A673 (cell line): ENCODE data around the gene C16orf82. TPM values are rescaled to one million over a fixed set of nuclear protein-coding genes. Genes with fewer than 3 reads are reported as not detected.
"Not testable (repeated sequence)": the region's sequence is repeated elsewhere in the genome, so short reads cannot be mapped to it uniquely, and the experiment has no call there.

Source experiments
- BruUV-seq: library from RNA; stranded (reverse); fragments of 400-500 nt; replicated peaks from 2 replicates; lab custom pipeline; 2021; lab: Mats Ljungman, UMichigan
- CTCF ChIA-PET: fragments of 300-600 bp; sonication (Branson Sonifier 250); formaldehyde crosslinking; loops from one replicate; lab custom pipeline; 2022; ENCODE audit warnings: antibody characterized with exemption; lab: Charles Lee
- POLR2A ChIA-PET: fragments of 300-600 bp; sonication (Branson Sonifier 250); formaldehyde crosslinking; loops from one replicate; lab custom pipeline; 2022; ENCODE audit warnings: antibody characterized with exemption; ENCODE audit not compliant: low non-redundant PET; lab: Charles Lee
- DNase-seq: peaks from one replicate; pipeline ENCODE4 v3.0.0-alpha.2; 2015; ENCODE audit warnings: low spot score
- H3K27ac ChIP-seq: fragments of 200-600 bp; sonication (generic); 2 replicates; pipeline ENCODE4 v1.5.1; 2016; ENCODE audit warnings: mixed run types, low read depth, mild to moderate bottlenecking, mixed read lengths, antibody characterized with exemption, low read length; ENCODE audit not compliant: poor library complexity, severe bottlenecking
- H3K27me3 ChIP-seq: fragments of 200-600 bp; sonication (generic); replicated peaks from 2 replicates; pipeline ENCODE4 v1.6.1; 2017; ENCODE audit warnings: mixed run types, low read depth, mild to moderate bottlenecking, mixed read lengths, antibody characterized with exemption, low read length; ENCODE audit not compliant: insufficient read depth, poor library complexity
- H3K36me3 ChIP-seq: fragments of 200-600 bp; sonication (generic); 2 replicates; pipeline ENCODE4 v1.6.1; 2016; ENCODE audit warnings: mixed run types, mild to moderate bottlenecking, mixed read lengths, antibody characterized with exemption, low read length; ENCODE audit not compliant: insufficient read depth, poor library complexity, severe bottlenecking
- H3K4me1 ChIP-seq: fragments of 200-600 bp; sonication (generic); 2 replicates; pipeline ENCODE4 v1.6.1; 2017; ENCODE audit warnings: mixed run types, mild to moderate bottlenecking, mixed read lengths, antibody characterized with exemption, low read length; ENCODE audit not compliant: insufficient read depth, poor library complexity, severe bottlenecking
- H3K4me3 ChIP-seq: fragments of 200-600 bp; sonication (generic); 2 replicates; pipeline ENCODE4 v1.5.1; 2016; ENCODE audit warnings: low read depth, mixed run types, mild to moderate bottlenecking, mixed read lengths, low read length; ENCODE audit not compliant: poor library complexity, severe bottlenecking
- H3K9me3 ChIP-seq: fragments of 200-600 bp; sonication (generic); 2 replicates; pipeline ENCODE4 v1.6.1; 2016; ENCODE audit warnings: mixed run types, low read depth, mild to moderate bottlenecking, mixed read lengths, antibody characterized with exemption, low read length; ENCODE audit not compliant: poor library complexity, severe bottlenecking
- CTCF ChIP-seq: fragments of 300-800, 200-600 bp; sonication (generic); conservative IDR thresholded peaks from 2 replicates; pipeline ENCODE4 v1.5.1; 2017; ENCODE audit warnings: low read depth, mild to moderate bottlenecking, antibody characterized with exemption, low read length, moderate library complexity, mixed read lengths
- EZH2 ChIP-seq: fragments of 200-600 bp; sonication (generic); IDR thresholded peaks from 2 replicates; pipeline ENCODE4 v1.6.1; 2017; ENCODE audit warnings: borderline replicate concordance, low read depth, mild to moderate bottlenecking, mixed read lengths, antibody characterized with exemption, low read length; ENCODE audit not compliant: poor library complexity, severe bottlenecking
- intact Hi-C: fragments of 100-400 bp; cut with micrococcal nuclease; formaldehyde crosslinking; loops from one replicate; pipeline ENCODE4 v1.10.0; 2022; ENCODE audit not compliant: unreplicated experiment
- total RNA-seq: library from RNA; stranded (reverse); gene quantifications from 2 replicates; pipeline ENCODE4 v1.2.3, GENCODE V29; 2021

C16orf82 gene
- total RNA-seq, 1 experiment from 2014 or later, result not detected

GRCh38 chr16:27083861-27084261 lies 17.1 kb downstream of the C16orf82 start:
- Histone ChIP-seq H3K27me3 (no peaks in the 10 kb centered on the region), H3K36me3 (no peaks in the 10 kb centered on the region), H3K4me3 (no peak overlapping the region), H3K27ac (no peak overlapping the region), H3K9me3 (no peaks in the 10 kb centered on the region), H3K4me1 (no peaks in the 10 kb centered on the region)
- TF ChIP-seq CTCF (no peak), EZH2 (no peak)
- intact Hi-C loops, result no loop called here
- BruUV-seq, result no TSS peak
- CTCF ChIA-PET, result no interaction called here
- POLR2A ChIA-PET, result no interaction called here
- no peak for DNase-seq

- ChIA-PET CTCF (no interaction called here), POLR2A (interaction anchor here (0.5 kb wide), 1 partner anchor 67 kb away, joined by 3 read pairs; no protein-coding TSS in a partner anchor)
- BruUV-seq, result no TSS peak
- H3K27ac ChIP-seq, result no peak overlapping the region
- no peak for TF ChIP-seq EZH2
- H3K9me3 ChIP-seq, result no peaks in the 10 kb centered on the region
- H3K4me3 ChIP-seq, result no peak overlapping the region
- peaks cover 3% of the 10 kb centered on the region for H3K27me3 ChIP-seq
- intact Hi-C loops, result no loop called here
- no peaks in the 10 kb centered on the region for H3K4me1 ChIP-seq
- H3K36me3 ChIP-seq, result no peaks in the 10 kb centered on the region
- no peak for DNase-seq
Observed at GRCh38 chr16:27084307-27085028, 17.7 kb downstream of the C16orf82 start.

- H3K4me3 ChIP-seq, result no peak overlapping the region
- no peak for TF ChIP-seq CTCF
- TF ChIP-seq EZH2, result no peak
- ChIA-PET POLR2A (interaction anchor here (0.5 kb wide), 1 partner anchor 66 kb away, joined by 3 read pairs; no protein-coding TSS in a partner anchor), CTCF (no interaction called here)
- DNase-seq, result no peak
- no peaks in the 10 kb centered on the region for H3K36me3 ChIP-seq
- H3K27me3 ChIP-seq, result peaks cover 3% of the 10 kb centered on the region
- BruUV-seq, result no TSS peak
- intact Hi-C loops, result no loop called here
- H3K4me1 ChIP-seq, result no peaks in the 10 kb centered on the region
- no peaks in the 10 kb centered on the region for H3K9me3 ChIP-seq
- no peak overlapping the region for H3K27ac ChIP-seq
Observed at GRCh38 chr16:27085182-27085581, 18.5 kb downstream of the C16orf82 start.

GRCh38 chr16:27086031-27086430 lies 19.3 kb downstream of the C16orf82 start:
- H3K27me3 ChIP-seq, intact Hi-C loops, BruUV-seq, H3K27ac ChIP-seq, H3K9me3 ChIP-seq, H3K4me1 ChIP-seq, POLR2A ChIA-PET, DNase-seq, H3K4me3 ChIP-seq, H3K36me3 ChIP-seq: not testable (repeated sequence)
- CTCF ChIA-PET, result interaction anchor here (0.7 kb wide), 1 partner anchor 92 kb away, joined by 6 read pairs; no protein-coding TSS in a partner anchor
